ENCODE measurements around the gene ENDOU.

The ENDOU gene

GRCh38 chr12:47742253-47742825, 17.0 kb upstream of the ENDOU start:
- TF ChIP-seq CTCF (IDR thresholded peaks at IDR 0.05) (peak; percentile 100), ZFX (IDR thresholded peaks at IDR 0.05; ENCODE audit: borderline replicate concordance) (no peak)
- no peak overlapping the region for H3K27ac ChIP-seq

DNA sequence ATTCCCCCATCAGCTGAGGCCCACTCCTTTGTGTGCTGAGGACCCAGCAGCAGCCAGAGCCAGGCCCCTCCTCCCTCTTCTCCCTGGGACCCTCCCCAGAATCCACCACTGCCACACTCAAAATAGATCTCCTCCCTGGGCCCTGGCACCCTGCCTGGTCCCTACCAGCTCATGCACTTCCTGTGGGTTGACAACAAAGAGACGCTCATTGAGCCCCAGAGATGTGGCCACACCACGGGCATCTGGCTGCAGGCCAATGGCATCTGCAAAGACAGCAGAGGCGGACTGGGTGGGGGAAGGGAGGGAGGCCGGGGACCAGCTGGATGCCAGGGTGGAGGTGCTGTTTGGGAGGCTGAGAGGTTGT, 16.0 kb upstream of the ENDOU start:
- no peak overlapping the region for H3K27ac ChIP-seq
- TF ChIP-seq CTCF (IDR thresholded peaks at IDR 0.05) (no peak), ZFX (IDR thresholded peaks at IDR 0.05; ENCODE audit: borderline replicate concordance) (no peak)

DNA sequence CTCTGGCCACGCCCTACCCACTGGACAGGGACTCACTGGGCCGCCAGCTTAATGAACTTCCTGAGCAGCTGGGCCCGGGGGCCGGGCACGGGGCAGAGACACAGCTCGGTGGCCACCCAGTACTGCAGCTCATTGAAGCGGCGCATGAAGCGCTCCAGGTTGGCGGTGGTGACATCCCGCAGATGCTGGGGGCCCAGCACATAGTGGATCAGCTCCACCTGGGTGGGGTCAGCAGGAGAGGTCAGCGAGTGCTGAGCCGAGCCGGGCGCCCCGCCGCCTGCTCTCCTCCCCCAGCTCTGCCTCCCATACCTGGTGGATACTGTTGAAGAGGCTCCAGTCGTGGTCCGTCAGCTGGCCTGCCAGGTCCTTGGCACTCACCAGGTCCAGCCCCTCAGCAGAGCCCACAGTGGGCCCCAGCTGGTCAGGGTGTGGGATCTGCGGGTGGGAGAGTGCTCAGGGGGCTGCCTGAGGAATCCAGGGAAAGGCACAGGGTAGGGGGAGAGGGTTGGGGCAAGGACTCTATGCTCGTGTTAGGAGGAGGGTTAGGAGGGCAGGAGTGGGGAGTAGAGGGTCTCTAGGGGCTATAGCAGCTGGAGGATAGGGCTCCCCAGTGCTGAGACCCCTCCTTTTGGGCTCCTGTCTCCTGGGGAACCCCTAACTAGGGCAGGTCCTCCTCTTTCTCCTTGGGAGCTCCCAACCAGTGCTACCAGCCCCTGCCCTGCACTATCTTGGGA, 15.5 kb upstream of the ENDOU start:
- no peak overlapping the region for H3K27ac ChIP-seq
- no peak for TF ChIP-seq CTCF (IDR thresholded peaks at IDR 0.05)
- TF ChIP-seq ZFX (IDR thresholded peaks at IDR 0.05; ENCODE audit: borderline replicate concordance), result no peak

DNA sequence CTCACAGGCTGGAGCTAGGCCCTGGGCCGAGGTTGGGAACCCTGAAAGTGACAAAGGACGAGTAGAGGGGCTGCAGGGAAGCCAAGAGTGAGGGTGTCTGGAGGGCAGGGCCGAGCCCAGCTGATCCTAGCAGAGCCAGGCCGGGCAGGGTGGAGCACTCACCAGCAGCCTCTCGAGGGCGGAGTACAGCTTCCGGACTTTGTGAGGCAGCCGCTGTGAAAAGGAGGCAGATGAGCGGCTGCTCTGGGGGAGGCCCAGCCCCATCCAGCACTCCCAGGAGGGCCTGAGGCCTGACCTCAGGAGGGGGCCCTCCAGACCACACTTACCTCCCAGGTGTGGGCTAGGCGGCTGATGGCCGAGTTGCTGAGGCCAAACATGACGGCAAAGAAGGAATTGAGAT, 14.7 kb upstream of the ENDOU start:
- no peak for TF ChIP-seq ZFX (IDR thresholded peaks at IDR 0.05; ENCODE audit: borderline replicate concordance)
- no peak for TF ChIP-seq CTCF (IDR thresholded peaks at IDR 0.05)
- H3K27ac ChIP-seq, result no peak overlapping the region

GRCh38 chr12:47739297-47739696, 14.0 kb upstream of the ENDOU start:
- no peak overlapping the region for H3K27ac ChIP-seq
- TF ChIP-seq ZFX (IDR thresholded peaks at IDR 0.05; ENCODE audit: borderline replicate concordance) (no peak), CTCF (IDR thresholded peaks at IDR 0.05) (no peak)

DNA sequence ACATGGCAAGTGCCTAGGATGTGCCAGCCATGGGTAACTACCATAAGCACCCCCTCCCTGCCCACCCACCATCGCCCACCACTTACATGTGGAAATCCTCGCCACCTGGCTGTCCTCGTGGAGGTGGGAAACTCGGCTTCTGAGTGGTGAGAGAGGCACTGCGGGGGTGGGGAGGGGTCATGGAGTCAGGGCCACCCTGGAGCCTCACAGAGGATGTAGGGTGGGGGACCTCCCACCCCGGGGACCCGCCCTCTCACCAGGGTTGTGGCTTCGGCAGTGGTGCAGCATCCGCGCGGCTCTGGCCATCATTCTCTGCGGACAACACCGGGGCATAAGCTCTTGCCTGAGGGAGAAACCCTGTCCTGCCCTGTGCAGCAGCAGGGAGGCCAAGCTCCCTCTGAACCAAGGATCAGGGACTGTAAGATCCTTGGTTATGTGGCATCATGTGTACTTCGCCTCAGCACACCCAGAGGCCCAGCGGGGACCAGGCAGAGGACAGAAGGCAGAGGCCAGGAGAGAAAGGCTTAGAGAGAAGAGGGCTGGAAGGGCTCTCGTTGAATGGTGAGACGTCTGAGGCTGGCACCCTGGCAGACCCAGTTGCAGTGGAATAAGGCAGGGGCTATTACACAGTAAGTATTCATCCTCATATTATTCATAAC, 12.8 kb upstream of the ENDOU start:
- TF ChIP-seq CTCF (IDR thresholded peaks at IDR 0.05) (no peak), ZFX (IDR thresholded peaks at IDR 0.05; ENCODE audit: borderline replicate concordance) (no peak)
- H3K27ac ChIP-seq, result no peak overlapping the region
